IMR-90 (cell line): ENCODE data around the gene SFXN2. TPM values are rescaled to one million over a fixed set of nuclear protein-coding genes. Genes with fewer than 3 reads are reported as not detected.

Experiments
- ATAC-seq: fragments of 200-7000 bp; cut with Tn5 transposase; 2 replicates; pipeline ENCODE4 v1.9.1; 2020; ENCODE audit warnings: low read depth, mild to moderate bottlenecking, moderate library complexity
- BruUV-seq: library from RNA; stranded (reverse); fragments of 400-500 nt; replicated peaks from 2 replicates; lab custom pipeline; 2021; lab: Mats Ljungman, UMichigan
- CTCF ChIA-PET: fragments of 300-600 bp; formaldehyde crosslinking; extraction: SDS; loops from one replicate; lab custom pipeline; 2021; ENCODE audit warnings: antibody characterized with exemption; lab: Yijun Ruan, JAX
- POLR2A ChIA-PET: fragments of 300-600 bp; sonication (Branson Sonifier 250); formaldehyde crosslinking; loops from one replicate; lab custom pipeline; 2022; ENCODE audit warnings: antibody characterized with exemption; ENCODE audit not compliant: unreplicated experiment; lab: Charles Lee
- DNase-seq: peaks from one replicate; pipeline ENCODE4 v3.0.0; 2013
- H2AFZ ChIP-seq: replicated peaks from 2 replicates; pipeline ENCODE3; 2013; ENCODE audit warnings: low read length, mild to moderate bottlenecking; ENCODE audit not compliant: poor library complexity
- H2AK5ac ChIP-seq: 2 replicates; pipeline ENCODE4 v1.6.1; 2013; ENCODE audit warnings: low read depth, low read length, inconsistent platforms
- H2AK9ac ChIP-seq: replicated peaks from 2 replicates; pipeline ENCODE3; 2013; ENCODE audit warnings: mild to moderate bottlenecking, low read depth, low read length, moderate library complexity; ENCODE audit not compliant: poor library complexity
- H2BK120ac ChIP-seq: 2 replicates; pipeline ENCODE4 v1.6.1; 2013; ENCODE audit warnings: low read depth, low read length, inconsistent platforms
- H2BK15ac ChIP-seq: 3 replicates; pipeline ENCODE4 v1.6.1; 2013; ENCODE audit warnings: low read depth, low read length, inconsistent platforms
- H2BK20ac ChIP-seq: 2 replicates; pipeline ENCODE4 v1.6.1; 2013; ENCODE audit warnings: low read depth, mild to moderate bottlenecking, inconsistent platforms, low read length, moderate library complexity
- H2BK5ac ChIP-seq: 2 replicates; pipeline ENCODE4 v1.6.1; 2013; ENCODE audit warnings: mild to moderate bottlenecking, low read depth, low read length, inconsistent platforms; ENCODE audit not compliant: poor library complexity, severe bottlenecking
- H3K14ac ChIP-seq: replicated peaks from 2 replicates; pipeline ENCODE4 v1.6.1; 2013; ENCODE audit warnings: low read depth, low read length, inconsistent platforms
- H3K18ac ChIP-seq: 2 replicates; pipeline ENCODE4 v1.6.1; 2013; ENCODE audit warnings: low read depth, low read length, control low read depth
- H3K23ac ChIP-seq: 2 replicates; pipeline ENCODE4 v1.6.1; 2013; ENCODE audit warnings: low read depth, low read length, inconsistent platforms
- H3K27ac ChIP-seq: 2 replicates; pipeline ENCODE4 v1.5.1; 2013; ENCODE audit warnings: mild to moderate bottlenecking, control low read depth, low read length; ENCODE audit not compliant: insufficient read depth
- H3K27me3 ChIP-seq: 2 replicates; pipeline ENCODE4 v1.6.1; 2013; ENCODE audit warnings: low read length; ENCODE audit not compliant: control insufficient read depth, insufficient read depth
- H3K36me3 ChIP-seq: 2 replicates; pipeline ENCODE4 v1.6.1; 2013; ENCODE audit warnings: low read length, mixed read lengths; ENCODE audit not compliant: control insufficient read depth, insufficient read depth
- H3K4ac ChIP-seq: 2 replicates; pipeline ENCODE4 v1.6.1; 2013; ENCODE audit warnings: low read depth, low read length, inconsistent platforms
- H3K4me1 ChIP-seq: 2 replicates; pipeline ENCODE4 v1.6.1; 2013; ENCODE audit warnings: low read length, mixed read lengths; ENCODE audit not compliant: control insufficient read depth, insufficient read depth
- H3K4me2 ChIP-seq: 2 replicates; pipeline ENCODE4 v1.6.1; 2013; ENCODE audit warnings: low read depth, mild to moderate bottlenecking, control low read depth, low read length, moderate library complexity
- H3K4me3 ChIP-seq: 2 replicates; pipeline ENCODE4 v1.5.1; 2013; ENCODE audit warnings: low read depth, mild to moderate bottlenecking, control low read depth, low read length, moderate library complexity; ENCODE audit not compliant: insufficient read depth
- H3K56ac ChIP-seq: 2 replicates; pipeline ENCODE4 v1.6.1; 2013; ENCODE audit warnings: low read length, inconsistent platforms; ENCODE audit not compliant: insufficient read depth; ENCODE audit errors: extremely low read depth
- H3K79me1 ChIP-seq, 2 experiments: 2 replicates each; pipeline ENCODE4 v1.6.1; 2013; ENCODE audit warnings: low read length in 2 of 2, inconsistent platforms in 1 of 2, low read depth in 1 of 2
- H3K9ac ChIP-seq: 2 replicates; pipeline ENCODE4 v1.6.1; 2013; ENCODE audit warnings: low read depth, low read length, control low read depth
- H3K9me1 ChIP-seq: 2 replicates; pipeline ENCODE4 v1.6.1; 2013; ENCODE audit warnings: low read length, inconsistent platforms; ENCODE audit not compliant: insufficient read depth
- H3K9me3 ChIP-seq: 2 replicates; pipeline ENCODE4 v1.6.1; 2013; ENCODE audit warnings: low read length; ENCODE audit not compliant: control insufficient read depth, insufficient read depth
- H4K20me1 ChIP-seq: 2 replicates; pipeline ENCODE4 v1.6.1; 2013; ENCODE audit warnings: low read length, inconsistent platforms; ENCODE audit not compliant: insufficient read depth
- H4K5ac ChIP-seq: 2 replicates; pipeline ENCODE4 v1.6.1; 2013; ENCODE audit warnings: mild to moderate bottlenecking, low read depth, low read length, control low read depth
- H4K8ac ChIP-seq, 2 experiments: 2 replicates each; pipeline ENCODE4 v1.6.1; 2013; ENCODE audit warnings: low read depth in 2 of 2, low read length in 2 of 2, control low read depth in 1 of 2, inconsistent platforms in 1 of 2
- H4K91ac ChIP-seq: 2 replicates; pipeline ENCODE4 v1.6.1; 2013; ENCODE audit warnings: low read depth, low read length, inconsistent platforms; ENCODE audit not compliant: insufficient read depth
- CEBPB ChIP-seq: IDR thresholded peaks from 2 replicates; pipeline ENCODE4 v1.6.1; 2012; ENCODE audit warnings: low read depth, low read length, improper control_type of control experiment
- CHD1 ChIP-seq: IDR thresholded peaks from 2 replicates; pipeline ENCODE4 v1.6.1; 2012; ENCODE audit warnings: low read depth, low read length, improper control_type of control experiment
- ELK1 ChIP-seq: fragments of 150-350 bp; IDR thresholded peaks from 2 replicates; pipeline ENCODE4 v1.6.1; 2016; ENCODE audit warnings: low read depth, mild to moderate bottlenecking, low read length, moderate library complexity, borderline replicate concordance
- FOS ChIP-seq: fragments of 150-350 bp; IDR thresholded peaks from 2 replicates; pipeline ENCODE4 v1.6.1; 2016; ENCODE audit warnings: low read depth, low read length
- MAZ ChIP-seq: IDR thresholded peaks from 2 replicates; pipeline ENCODE4 v1.6.1; 2012; ENCODE audit warnings: low read depth, mild to moderate bottlenecking, low read length, improper control_type of control experiment, moderate library complexity, borderline replicate concordance
- MXI1 ChIP-seq: IDR thresholded peaks from 2 replicates; pipeline ENCODE4 v1.6.1; 2012; ENCODE audit warnings: low read depth, mild to moderate bottlenecking, low read length, moderate library complexity, borderline replicate concordance
- NFE2L2 ChIP-seq: fragments of 150-350 bp; IDR thresholded peaks from 2 replicates; pipeline ENCODE4 v1.6.1; 2016; ENCODE audit warnings: low read depth, mild to moderate bottlenecking, low read length
- RAD21 ChIP-seq: IDR thresholded peaks from 2 replicates; pipeline ENCODE4 v1.6.1; 2012; ENCODE audit warnings: low read length, improper control_type of control experiment
- RCOR1 ChIP-seq: IDR thresholded peaks from 2 replicates; pipeline ENCODE4 v1.6.1; 2012; ENCODE audit warnings: mild to moderate bottlenecking, low read length, improper control_type of control experiment; ENCODE audit not compliant: insufficient replicate concordance
- RFX5 ChIP-seq: IDR thresholded peaks from 2 replicates; pipeline ENCODE4 v1.8.0; 2012; ENCODE audit warnings: low read depth, mild to moderate bottlenecking, low read length, moderate library complexity
- SMC3 ChIP-seq: fragments of 150-350 bp; IDR thresholded peaks from 2 replicates; pipeline ENCODE4 v1.6.1; 2016; ENCODE audit warnings: low read depth, mild to moderate bottlenecking, antibody characterized with exemption, low read length, moderate library complexity
- WGBS, 2 experiments: methylation state at CpG; one replicate each; pipeline versions ENCODE4 v1.1.5 to v1.1.7; 2013; ENCODE audit warnings: missing lambda C conversion rate in 2 of 2; ENCODE audit not compliant: insufficient read length in 1 of 2; ENCODE audit errors: extremely low coverage in 2 of 2; 5-methylcytosine and 5-hydroxymethylcytosine counted together
- dilution Hi-C: fragments of 300-500 bp; cut with HindIII; formaldehyde crosslinking; loops from one replicate; pipeline ENCODE4 v1.14.3; 2018; ENCODE audit warnings: low sequenced_read_pairs; ENCODE audit not compliant: unreplicated experiment
- in situ Hi-C: fragments of 300-500 bp; cut with MboI; formaldehyde crosslinking; loops from 3 replicates; pipeline ENCODE4 v1.14.3; 2019; ENCODE audit warnings: low sequenced_read_pairs, inconsistent platforms, mixed read lengths
- intact Hi-C: fragments of 100-400 bp; cut with micrococcal nuclease; formaldehyde crosslinking; loops from 2 replicates; pipeline ENCODE4 v1.10.0; 2022
- polyA plus RNA-seq, 3 experiments: library from polyadenylated mRNA; depleted of rRNA; stranded (reverse); fragments of >200 nt; gene quantifications; 2 replicates each; pipeline ENCODE4 v1.2.3, GENCODE V29; 2012; ENCODE audit warnings: low replicate concordance in 1 of 3
- total RNA-seq: library from RNA; depleted of rRNA; stranded (reverse); fragments of >200 nt; gene quantifications from 2 replicates; pipeline ENCODE4 v1.2.3, GENCODE V29; 2012
- TF ChIP-seq, protein P1 (sequence below): fragments of 150-350 bp; IDR thresholded peaks from 2 replicates; pipeline ENCODE4 v1.6.1; 2017; ENCODE audit warnings: mild to moderate bottlenecking, antibody characterized with exemption, low read length, low read depth
- TF ChIP-seq, protein P2 (sequence below): conservative IDR thresholded peaks from 2 replicates; pipeline ENCODE4 v1.5.1; 2012; ENCODE audit warnings: mild to moderate bottlenecking, low read depth, low read length, improper control_type of control experiment

The SFXN2 gene
- total and polyA plus RNA-seq, 2 of the 4 experiments (the other 2 are of a cell fraction): 6.9 to 11.7 TPM

DNA sequence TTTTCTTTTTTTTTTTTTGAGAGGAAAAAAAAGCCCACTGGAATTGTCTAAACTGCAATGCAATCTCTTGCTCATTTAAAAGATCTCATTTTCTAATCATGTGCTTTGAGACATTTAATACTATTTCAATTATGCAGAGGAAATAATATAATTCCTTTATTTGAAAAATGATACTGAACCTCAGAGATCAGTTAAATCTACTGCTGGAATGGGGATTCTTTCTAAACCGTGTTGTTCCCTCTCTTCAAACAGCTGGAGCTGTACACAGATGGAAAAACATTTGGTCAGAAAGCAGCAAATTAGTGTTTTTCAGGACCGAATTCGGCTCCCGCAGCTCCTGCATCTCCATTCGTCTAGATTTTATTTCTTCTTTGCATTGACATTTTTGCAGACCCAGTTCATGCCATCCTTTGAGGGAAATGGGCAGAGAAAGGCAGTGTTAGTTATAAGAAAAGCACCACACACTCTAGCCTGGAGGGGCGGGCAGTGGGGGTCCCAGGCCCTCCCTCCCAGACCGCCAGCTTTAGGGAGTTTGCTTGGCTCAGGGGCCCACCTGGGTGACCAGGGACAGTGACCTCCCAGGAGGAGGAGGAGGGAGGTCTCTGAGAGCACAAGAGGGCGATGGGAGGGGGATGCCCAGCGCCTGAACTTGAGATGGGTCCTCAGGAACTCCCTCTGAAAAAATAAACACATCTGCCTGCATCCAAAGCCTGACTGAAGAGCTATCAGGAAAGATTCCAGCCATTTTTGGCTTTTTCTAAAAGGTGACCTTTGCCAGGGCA lies 37.7 kb upstream of the SFXN2 start:
- H3K4me3 ChIP-seq: no peak overlapping the region
- TF ChIP-seq FOS: no peak
- no peak for TF ChIP-seq RAD21
- no peak for TF ChIP-seq NFE2L2
- no peak for TF ChIP-seq RFX5
- TF ChIP-seq, protein P1, sequence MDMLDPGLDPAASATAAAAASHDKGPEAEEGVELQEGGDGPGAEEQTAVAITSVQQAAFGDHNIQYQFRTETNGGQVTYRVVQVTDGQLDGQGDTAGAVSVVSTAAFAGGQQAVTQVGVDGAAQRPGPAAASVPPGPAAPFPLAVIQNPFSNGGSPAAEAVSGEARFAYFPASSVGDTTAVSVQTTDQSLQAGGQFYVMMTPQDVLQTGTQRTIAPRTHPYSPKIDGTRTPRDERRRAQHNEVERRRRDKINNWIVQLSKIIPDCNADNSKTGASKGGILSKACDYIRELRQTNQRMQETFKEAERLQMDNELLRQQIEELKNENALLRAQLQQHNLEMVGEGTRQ: no peak
- TF ChIP-seq RCOR1: no peak
- TF ChIP-seq MXI1: no peak
- TF ChIP-seq ELK1: no peak
- no peak for TF ChIP-seq CEBPB
- no peak for TF ChIP-seq SMC3
- TF ChIP-seq MAZ: no peak
- TF ChIP-seq, protein P2, sequence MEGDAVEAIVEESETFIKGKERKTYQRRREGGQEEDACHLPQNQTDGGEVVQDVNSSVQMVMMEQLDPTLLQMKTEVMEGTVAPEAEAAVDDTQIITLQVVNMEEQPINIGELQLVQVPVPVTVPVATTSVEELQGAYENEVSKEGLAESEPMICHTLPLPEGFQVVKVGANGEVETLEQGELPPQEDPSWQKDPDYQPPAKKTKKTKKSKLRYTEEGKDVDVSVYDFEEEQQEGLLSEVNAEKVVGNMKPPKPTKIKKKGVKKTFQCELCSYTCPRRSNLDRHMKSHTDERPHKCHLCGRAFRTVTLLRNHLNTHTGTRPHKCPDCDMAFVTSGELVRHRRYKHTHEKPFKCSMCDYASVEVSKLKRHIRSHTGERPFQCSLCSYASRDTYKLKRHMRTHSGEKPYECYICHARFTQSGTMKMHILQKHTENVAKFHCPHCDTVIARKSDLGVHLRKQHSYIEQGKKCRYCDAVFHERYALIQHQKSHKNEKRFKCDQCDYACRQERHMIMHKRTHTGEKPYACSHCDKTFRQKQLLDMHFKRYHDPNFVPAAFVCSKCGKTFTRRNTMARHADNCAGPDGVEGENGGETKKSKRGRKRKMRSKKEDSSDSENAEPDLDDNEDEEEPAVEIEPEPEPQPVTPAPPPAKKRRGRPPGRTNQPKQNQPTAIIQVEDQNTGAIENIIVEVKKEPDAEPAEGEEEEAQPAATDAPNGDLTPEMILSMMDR: no peak
- TF ChIP-seq CHD1: no peak

More for the DNA sequence above, 37.7 kb upstream of the SFXN2 start:
- Histone ChIP-seq H3K27me3 (no peaks in the 10 kb centered on the region), H3K4ac (peak overlapping the region; percentile 66), H2AFZ (peak overlapping the region; percentile 39), H4K8ac (peak overlapping the region; percentile 22 to 83), H3K27ac (peak overlapping the region; percentile 99), H4K5ac (peak overlapping the region; percentile 89), H3K18ac (peak overlapping the region; percentile 86), H3K56ac (peak overlapping the region; percentile 78; the same call in 1 of the 2 replicates), H2BK120ac (peak overlapping the region; percentile 85), H3K36me3 (peaks cover 2% of the 10 kb centered on the region; the same call in 1 of the 2 replicates), H3K23ac (peak overlapping the region; percentile 82), H2BK5ac (peak overlapping the region; percentile 97), H3K4me2 (peak overlapping the region; percentile 76), H3K4me1 (peaks cover 49% of the 10 kb centered on the region), H3K9me3 (no peaks in the 10 kb centered on the region), H2AK9ac (peak overlapping the region; percentile 73), H4K20me1 (no peaks in the 10 kb centered on the region), H2AK5ac (peak overlapping the region; percentile 71), H3K9ac (peak overlapping the region; percentile 73), H4K91ac (peak overlapping the region; percentile 83), H3K9me1 (peaks cover 27% of the 10 kb centered on the region), H3K79me1 (peaks cover 9 to 53% of the 10 kb centered on the region in 2 experiments; a peak in 3 of 4 replicates), H2BK20ac (peak overlapping the region; percentile 84), H2BK15ac (peak overlapping the region; percentile 79; the same call in 2 of the 3 replicates), H3K14ac (peak overlapping the region; percentile 78)
- ChIA-PET POLR2A (interaction anchor here (0.7 to 1.1 kb wide), 3 partner anchors 16 to 90 kb away, joined by 3 to 14 read pairs (median 4); no protein-coding TSS in a partner anchor), CTCF (interaction anchor here (0.6 to 2.9 kb wide), 6 partner anchors 12 to 37 kb away, joined by 3 to 14 read pairs (median 4); partner anchors contain the start of genes ARL3 and SFXN2)
- intact Hi-C loops: loop anchor here (1.0 to 2.0 kb wide), 2 partner anchors 30 to 174 kb away; partner anchors contain the start of gene ACTR1A
- no CpG with 5 or more reads among the region's 9 CpGs for WGBS, 2 experiments
- no peak for DNase-seq
- BruUV-seq: no TSS peak
- in situ Hi-C loops: no loop called here
- dilution Hi-C loops: no loop called here
- ATAC-seq: no peak
